ENCODE results near the gene CPED1.

CPED1 gene

GRCh38 chr7:121107923-121108498, 119.5 kb downstream of the CPED1 start (continued):
- TF ChIP-seq ZNF654 (tag by site-specific recombination; IDR thresholded peaks at IDR 0.05; ENCODE audit: low read depth): peak; percentile 87
- TF ChIP-seq ZFP41 (tag by site-specific recombination; IDR thresholded peaks at IDR 0.05; ENCODE audit: borderline replicate concordance): no peak
- no peak for TF ChIP-seq ZNF747 (tag by site-specific recombination; IDR thresholded peaks at IDR 0.05)
- no peak for TF ChIP-seq YY1 (tag by site-specific recombination; IDR thresholded peaks at IDR 0.05)
- 0 out of 2 replicates have a peak, but pooled peaks have one; percentile 13 for TF ChIP-seq PRDM1 (tag by site-specific recombination; IDR thresholded peaks at IDR 0.05)

GRCh38 chr7:121109145-121109544, 120.6 kb downstream of the CPED1 start:
- ChIA-PET POLR2A (no interaction called here), CTCF (interaction anchor here (0.6 to 2.3 kb wide), 13 partner anchors 10 to 886 kb away, joined by 3 to 25 read pairs (median 5); partner anchors contain the start of gene CPED1)
- TF ChIP-seq MEIS1 (CRISPR knock-in tag; IDR thresholded peaks at IDR 0.05; ENCODE audit: borderline replicate concordance) (no peak), ZFP41 (tag by site-specific recombination; IDR thresholded peaks at IDR 0.05; ENCODE audit: borderline replicate concordance) (no peak), ZNF791 (tag by site-specific recombination; IDR thresholded peaks at IDR 0.05) (no peak), PBX3 (CRISPR knock-in tag; IDR thresholded peaks at IDR 0.05) (no peak)
- no peak overlapping the region for H3K27ac ChIP-seq (ENCODE audit: extremely low read depth, low read depth, low read length)
- H3K36me3 ChIP-seq (ENCODE audit: control insufficient read depth in 2 of 2, insufficient read depth in 1 of 2, low read length in 2 of 2): no peaks in the 10 kb centered on the region
- no peaks in the 10 kb centered on the region for H3K9me3 ChIP-seq (ENCODE audit: control insufficient read depth, insufficient read depth, low read depth, low read length)
- H3K4me3 ChIP-seq (ENCODE audit: low read depth, low read length): no peak overlapping the region
- no peaks in the 10 kb centered on the region for H3K4me1 ChIP-seq (ENCODE audit: control insufficient read depth, insufficient read depth, low read length)

- no peak overlapping the region for H3K4me3 ChIP-seq (ENCODE audit: low read depth, low read length)
- no peak overlapping the region for H3K27ac ChIP-seq (ENCODE audit: extremely low read depth, low read depth, low read length)
- no peaks in the 10 kb centered on the region for H3K9me3 ChIP-seq (ENCODE audit: control insufficient read depth, insufficient read depth, low read depth, low read length)
- POLR2A ChIA-PET: no interaction called here
- CTCF ChIA-PET: interaction anchor here (1.5 kb wide), 1 partner anchor 126 kb away, joined by 4 read pairs; no protein-coding TSS in a partner anchor
- TF ChIP-seq PRDM1 (tag by site-specific recombination; IDR thresholded peaks at IDR 0.05) (peak; percentile 38; the same call in 1 of the 2 replicates), WT1 (tag by site-specific recombination; IDR thresholded peaks at IDR 0.05) (no peak)
- H3K36me3 ChIP-seq (ENCODE audit: control insufficient read depth in 2 of 2, insufficient read depth in 1 of 2, low read length in 2 of 2): no peaks in the 10 kb centered on the region
- H3K4me1 ChIP-seq (ENCODE audit: control insufficient read depth, insufficient read depth, low read length): no peaks in the 10 kb centered on the region
Observed at GRCh38 chr7:121113288-121113687, 124.8 kb downstream of the CPED1 start.

- TF ChIP-seq ZNF146 (tag by site-specific recombination; IDR thresholded peaks at IDR 0.05) (no peak), SCRT1 (tag by site-specific recombination; IDR thresholded peaks at IDR 0.05; ENCODE audit: borderline replicate concordance) (no peak), GLIS2 (tag by site-specific recombination; IDR thresholded peaks at IDR 0.05) (no peak)
- no peaks in the 10 kb centered on the region for H3K36me3 ChIP-seq (ENCODE audit: control insufficient read depth in 2 of 2, insufficient read depth in 1 of 2, low read length in 2 of 2)
- no peak overlapping the region for H3K4me3 ChIP-seq (ENCODE audit: low read depth, low read length)
- H3K4me1 ChIP-seq (ENCODE audit: control insufficient read depth, insufficient read depth, low read length): peaks cover 4% of the 10 kb centered on the region
- H3K27ac ChIP-seq (ENCODE audit: extremely low read depth, low read depth, low read length): no peak overlapping the region
- CTCF ChIA-PET: interaction anchor here (1.1 kb wide), 1 partner anchor 12 kb away, joined by 3 read pairs; no protein-coding TSS in a partner anchor
- no peaks in the 10 kb centered on the region for H3K9me3 ChIP-seq (ENCODE audit: control insufficient read depth, insufficient read depth, low read depth, low read length)
- POLR2A ChIA-PET: no interaction called here
Observed at GRCh38 chr7:121116396-121116795, 127.9 kb downstream of the CPED1 start.

GRCh38 chr7:121119047-121119446, 130.5 kb downstream of the CPED1 start:
- Histone ChIP-seq H3K4me3 (ENCODE audit: low read depth, low read length) (no peak overlapping the region), H3K9me3 (ENCODE audit: control insufficient read depth, insufficient read depth, low read depth, low read length) (no peaks in the 10 kb centered on the region), H3K36me3 (ENCODE audit: control insufficient read depth in 2 of 2, insufficient read depth in 1 of 2, low read length in 2 of 2) (no peaks in the 10 kb centered on the region), H3K27ac (ENCODE audit: extremely low read depth, low read depth, low read length) (no peak overlapping the region), H3K4me1 (ENCODE audit: control insufficient read depth, insufficient read depth, low read length) (peaks cover 4% of the 10 kb centered on the region)
- CTCF ChIA-PET: interaction anchor here (1.2 kb wide), 1 partner anchor 38 kb away, joined by 4 read pairs; no protein-coding TSS in a partner anchor
- TF ChIP-seq ZNF677 (tag by site-specific recombination; IDR thresholded peaks at IDR 0.05): no peak
- TF ChIP-seq ZNF112 (tag by site-specific recombination; IDR thresholded peaks at IDR 0.05): no peak
- TF ChIP-seq ZNF398 (tag by site-specific recombination; IDR thresholded peaks at IDR 0.05): no peak
- no peak for TF ChIP-seq ZBTB11 (tag by site-specific recombination; conservative IDR thresholded peaks at IDR 0.05; ENCODE audit: low read depth)
- TF ChIP-seq ZBTB7A (tag by site-specific recombination; IDR thresholded peaks at IDR 0.05; ENCODE audit: low read depth): no peak
- no peak for TF ChIP-seq ZNF747 (tag by site-specific recombination; IDR thresholded peaks at IDR 0.05)
- no peak for TF ChIP-seq ZNF18 (tag by site-specific recombination; IDR thresholded peaks at IDR 0.05)
- POLR2A ChIA-PET: no interaction called here
